Measurements from ENCODE around the gene AGRN.
A peak's percentile ranks its signal among the peaks of the same experiment; 100 is the strongest.
"Not testable (repeated sequence)": the region's sequence is repeated elsewhere in the genome, so short reads cannot be mapped to it uniquely, and the experiment has no call there.

Gene AGRN

GRCh38 chr1:1021010-1021919 lies 1.3 kb downstream of the AGRN start:
- DNase-seq, result no peak

- DNase-seq, result no peak
These were observed 2.0 kb downstream of the AGRN start for GRCh38 chr1:1021920-1022259.

GRCh38 chr1:1022302-1023009 lies 2.5 kb downstream of the AGRN start:
- no peak for DNase-seq

- DNase-seq, result no peak
These were observed 3.8 kb downstream of the AGRN start for GRCh38 chr1:1023700-1024099.

- no peak for DNase-seq
These were observed 4.3 kb downstream of the AGRN start for GRCh38 chr1:1024149-1024770.

GRCh38 chr1:1024771-1025699 lies 5.1 kb downstream of the AGRN start:
- no peak for DNase-seq

GRCh38 chr1:1025730-1026129 lies 5.8 kb downstream of the AGRN start:
- no peak for DNase-seq

- DNase-seq, result no peak
These were observed 6.9 kb downstream of the AGRN start for GRCh38 chr1:1026599-1027413.

- DNase-seq, result no peak
These were observed 7.9 kb downstream of the AGRN start for GRCh38 chr1:1027791-1028190.

GRCh38 chr1:1030867-1031658 lies 11.1 kb downstream of the AGRN start:
- DNase-seq, result not testable (repeated sequence)

- no peak for DNase-seq
These were observed 11.8 kb downstream of the AGRN start for GRCh38 chr1:1031659-1032235.

GRCh38 chr1:1032424-1032823 lies 12.5 kb downstream of the AGRN start:
- DNase-seq, result no peak

GRCh38 chr1:1033009-1033587 lies 13.2 kb downstream of the AGRN start:
- peak; percentile 94 for DNase-seq

- no peak for DNase-seq
These were observed 14.0 kb downstream of the AGRN start for GRCh38 chr1:1033731-1034438.

- DNase-seq, result no peak
These were observed 14.5 kb downstream of the AGRN start for GRCh38 chr1:1034439-1034781.

GRCh38 chr1:1035291-1035943 lies 15.5 kb downstream of the AGRN start:
- DNase-seq, result no peak

GRCh38 chr1:1037366-1038327 lies 17.7 kb downstream of the AGRN start:
- no peak for DNase-seq

- no peak for DNase-seq
These were observed 18.8 kb downstream of the AGRN start for GRCh38 chr1:1038694-1039093.
